NCI-H2171 (cell line): Measurements from ENCODE around the gene CAMTA1.
"Not testable (repeated sequence)": the region's sequence is repeated elsewhere in the genome, so short reads cannot be mapped to it uniquely, and the experiment has no call there.

ENCODE experiments used
- DNase-seq: peaks from one replicate; lab custom pipeline; 2025; lab: John Stamatoyannopoulos, UW

CAMTA1 gene

GRCh38 chr1:7150724-7151280, 365.5 kb downstream of the CAMTA1 start:
- no peak for DNase-seq

- no peak for DNase-seq
Observed at GRCh38 chr1:7151978-7152377, 366.7 kb downstream of the CAMTA1 start.

- no peak for DNase-seq
Observed at GRCh38 chr1:7152655-7153054, 367.4 kb downstream of the CAMTA1 start.

GRCh38 chr1:7153464-7153863, 368.2 kb downstream of the CAMTA1 start:
- DNase-seq: no peak

- no peak for DNase-seq
Observed at GRCh38 chr1:7159116-7159781, 374.0 kb downstream of the CAMTA1 start.

- DNase-seq: not testable (repeated sequence)
Observed at GRCh38 chr1:7168554-7168953, 383.3 kb downstream of the CAMTA1 start.

- no peak for DNase-seq
Observed at GRCh38 chr1:7171168-7171567, 385.9 kb downstream of the CAMTA1 start.

GRCh38 chr1:7171574-7171973, 386.3 kb downstream of the CAMTA1 start:
- DNase-seq: no peak

- DNase-seq: no peak
Observed at GRCh38 chr1:7172804-7173203, 387.6 kb downstream of the CAMTA1 start.

GRCh38 chr1:7174561-7174960, 389.3 kb downstream of the CAMTA1 start:
- DNase-seq: no peak

GRCh38 chr1:7174980-7175906, 390.0 kb downstream of the CAMTA1 start:
- DNase-seq: no peak

GRCh38 chr1:7177021-7177420, 391.8 kb downstream of the CAMTA1 start:
- no peak for DNase-seq

- DNase-seq: no peak
Observed at GRCh38 chr1:7177438-7178146, 392.3 kb downstream of the CAMTA1 start.

- no peak for DNase-seq
Observed at GRCh38 chr1:7178336-7178735, 393.1 kb downstream of the CAMTA1 start.

- DNase-seq: no peak
Observed at GRCh38 chr1:7178741-7179140, 393.5 kb downstream of the CAMTA1 start.

- DNase-seq: no peak
Observed at GRCh38 chr1:7185721-7186120, 400.5 kb downstream of the CAMTA1 start.

- DNase-seq: peak; percentile 77
Observed at GRCh38 chr1:7186382-7187111, 401.3 kb downstream of the CAMTA1 start.

- DNase-seq: no peak
Observed at GRCh38 chr1:7187112-7187493, 401.8 kb downstream of the CAMTA1 start.

GRCh38 chr1:7190261-7190660, 405.0 kb downstream of the CAMTA1 start:
- DNase-seq: no peak

- DNase-seq: no peak
Observed at GRCh38 chr1:7192453-7192852, 407.2 kb downstream of the CAMTA1 start.

- DNase-seq: no peak
Observed at GRCh38 chr1:7196036-7196911, 411.0 kb downstream of the CAMTA1 start.
